CD4-positive, alpha-beta T cell (primary cell): ENCODE measurements around the gene NT5C2. TPM values are rescaled to one million over a fixed set of nuclear protein-coding genes. Genes with fewer than 3 reads are reported as not detected.

Experiments
- ATAC-seq: fragments of 200-7000 bp; cut with Tn5 transposase; one replicate; pipeline ENCODE4 v1.10.0; 2022; ENCODE audit warnings: mild to moderate bottlenecking; ENCODE audit not compliant: poor library complexity
- CTCF ChIA-PET: fragments of 350-600 bp; sonication (Branson Sonifier 250); formaldehyde crosslinking; loops from one replicate; lab custom pipeline; 2021; ENCODE audit warnings: antibody characterized with exemption, inconsistent platforms; lab: Charles Lee
- POLR2A ChIA-PET: fragments of 350-600 bp; sonication (Branson Sonifier 250); formaldehyde crosslinking; loops from one replicate; lab custom pipeline; 2021; ENCODE audit warnings: antibody characterized with exemption, inconsistent platforms; lab: Charles Lee
- DNase-seq, 14 experiments: peaks; one replicate each; pipeline ENCODE4 v3.0.0-alpha.2; 2013 to 2020; ENCODE audit warnings: mixed read lengths in 2 of 14
- H3K27ac ChIP-seq, 2 donors: one replicate each; pipeline versions ENCODE4 v1.5.1 to v1.7.0; 2013; ENCODE audit warnings: low read length in 2 of 2, low read depth in 1 of 2, mild to moderate bottlenecking in 1 of 2
- H3K27me3 ChIP-seq, 2 experiments: 1 replicate in 1 of 2; 2 replicates in 1 of 2; pipeline versions ENCODE4 v1.6.1 to v1.7.0; 2013; ENCODE audit warnings: low read length in 2 of 2, control low read depth in 1 of 2, mild to moderate bottlenecking in 1 of 2, moderate library complexity in 1 of 2; ENCODE audit not compliant: insufficient read depth in 2 of 2, control insufficient read depth in 1 of 2
- H3K36me3 ChIP-seq: one replicate; pipeline ENCODE4 v1.6.1; 2013; ENCODE audit warnings: low read length, control low read depth; ENCODE audit not compliant: insufficient read depth
- H3K4me1 ChIP-seq: one replicate; pipeline ENCODE4 v1.6.1; 2013; ENCODE audit warnings: low read length, control low read depth; ENCODE audit not compliant: insufficient read depth
- H3K4me3 ChIP-seq: one replicate; pipeline ENCODE4 v1.5.1; 2013; ENCODE audit warnings: mild to moderate bottlenecking, low read length, moderate library complexity
- H3K9me3 ChIP-seq, 2 experiments: 1 replicate in 1 of 2; 2 replicates in 1 of 2; pipeline versions ENCODE4 v1.6.1 to v1.7.0; 2013; ENCODE audit warnings: low read length in 2 of 2, mild to moderate bottlenecking in 2 of 2, control low read depth in 1 of 2, moderate library complexity in 1 of 2; ENCODE audit not compliant: control insufficient read depth in 1 of 2, insufficient read depth in 1 of 2
- H3K27ac Mint-ChIP-seq: one replicate; pipeline ENCODE4 v1.8.0; 2020; ENCODE audit warnings: mixed read lengths
- H3K27me3 Mint-ChIP-seq: one replicate; pipeline ENCODE4 v1.8.0; 2021; ENCODE audit warnings: mixed read lengths
- H3K36me3 Mint-ChIP-seq: one replicate; pipeline ENCODE4 v1.8.0; 2021; ENCODE audit warnings: low read depth, mixed read lengths
- H3K4me1 Mint-ChIP-seq: one replicate; pipeline ENCODE4 v1.8.0; 2021; ENCODE audit warnings: low read depth, mixed read lengths
- H3K4me3 Mint-ChIP-seq: one replicate; pipeline ENCODE4 v1.8.0; 2020; ENCODE audit warnings: mild to moderate bottlenecking, mixed read lengths
- H3K9me3 Mint-ChIP-seq: one replicate; pipeline ENCODE4 v1.8.0; 2020; ENCODE audit warnings: mixed read lengths
- CTCF ChIP-seq: fragments of 200-600 bp; IDR thresholded peaks from one replicate; pipeline ENCODE4 v1.8.0; 2022; ENCODE audit warnings: antibody characterized with exemption, mild to moderate bottlenecking
- intact Hi-C, 2 experiments: fragments of 100-400 bp; cut with DNase I in 1 of 2; cut with micrococcal nuclease in 1 of 2; formaldehyde crosslinking; loops; one replicate each; pipeline versions ENCODE4 v1.15.1 to v1.9.0; 2023 to 2025; cut with DNase I, micrococcal nuclease
- total RNA-seq, 174 experiments: library from RNA in 2 of 174; stranded (reverse) in 2 of 174; gene quantifications; one replicate each; pipeline ENCODE4 v1.2.3 and lab custom pipeline; 2021 to 2026

Gene NT5C2
- total RNA-seq, 2 experiments from 2014 or later = 43.2 to 47.8 TPM

- H3K4me1 Mint-ChIP-seq = no peaks in the 10 kb centered on the region
- no peak overlapping the region for H3K4me3 ChIP-seq
- H3K27ac Mint-ChIP-seq = no peak overlapping the region
- CTCF ChIA-PET = no interaction called here
- H3K27me3 Mint-ChIP-seq = no peaks in the 10 kb centered on the region
- intact Hi-C loops = no loop called here
- ATAC-seq (no peak), DNase-seq (no peak)
- H3K9me3 ChIP-seq = no peaks in the 10 kb centered on the region
- POLR2A ChIA-PET = no interaction called here
- H3K4me1 ChIP-seq = no peaks in the 10 kb centered on the region
- H3K9me3 Mint-ChIP-seq = no peaks in the 10 kb centered on the region
- no peak overlapping the region for H3K4me3 Mint-ChIP-seq
- no peaks in the 10 kb centered on the region for H3K27me3 ChIP-seq
- TF ChIP-seq CTCF = no peak
- no peaks in the 10 kb centered on the region for H3K36me3 Mint-ChIP-seq
- no peaks in the 10 kb centered on the region for H3K36me3 ChIP-seq
- no peak overlapping the region for H3K27ac ChIP-seq
Observed at GRCh38 chr10:103042129-103042528, 150.9 kb downstream of the NT5C2 start.

- Histone ChIP-seq H3K4me3 (no peak overlapping the region), H3K4me1 (no peaks in the 10 kb centered on the region), H3K27me3 (no peaks in the 10 kb centered on the region), H3K9me3 (no peaks in the 10 kb centered on the region), H3K36me3 (no peaks in the 10 kb centered on the region), H3K27ac (no peak overlapping the region)
- Mint-ChIP-seq H3K4me3 (no peak overlapping the region), H3K36me3 (no peaks in the 10 kb centered on the region), H3K9me3 (no peaks in the 10 kb centered on the region), H3K4me1 (no peaks in the 10 kb centered on the region), H3K27me3 (no peaks in the 10 kb centered on the region), H3K27ac (no peak overlapping the region)
- ATAC-seq (no peak), DNase-seq (no peak)
- intact Hi-C loops = no loop called here
- POLR2A ChIA-PET = no interaction called here
- no peak for TF ChIP-seq CTCF
- CTCF ChIA-PET = no interaction called here
Observed at GRCh38 chr10:103041391-103041790, 151.7 kb downstream of the NT5C2 start.

GRCh38 chr10:103040418-103040817, 152.7 kb downstream of the NT5C2 start:
- POLR2A ChIA-PET = no interaction called here
- TF ChIP-seq CTCF = no peak
- H3K27ac Mint-ChIP-seq = no peak overlapping the region

More at GRCh38 chr10:103040418-103040817, 152.7 kb downstream of the NT5C2 start:
- H3K27ac ChIP-seq = no peak overlapping the region
- H3K4me3 Mint-ChIP-seq = no peak overlapping the region
- DNase-seq (no peak), ATAC-seq (no peak)
- CTCF ChIA-PET = no interaction called here
- H3K36me3 ChIP-seq = no peaks in the 10 kb centered on the region
- H3K27me3 Mint-ChIP-seq = no peaks in the 10 kb centered on the region
- H3K4me1 ChIP-seq = no peaks in the 10 kb centered on the region
- intact Hi-C loops = no loop called here
- H3K4me1 Mint-ChIP-seq = no peaks in the 10 kb centered on the region
- H3K27me3 ChIP-seq = no peaks in the 10 kb centered on the region
- H3K9me3 ChIP-seq = no peaks in the 10 kb centered on the region
- H3K9me3 Mint-ChIP-seq = no peaks in the 10 kb centered on the region
- no peak overlapping the region for H3K4me3 ChIP-seq
- H3K36me3 Mint-ChIP-seq = no peaks in the 10 kb centered on the region
